Activated T-helper 1 cell treated with anti-CD3 and anti-CD28 coated beads, Interleukin-12 subunit alpha, Interleukin-12 subunit beta, Interleukin-2, Interleukin-4 antibody, amounts not matched to agents 30 ng/mL and 10 ng/mL and 1 ng/mL, durations not matched to agents 14 hours and 24 hours and 36 hours (primary cell): Measurements from ENCODE around the gene CHMP4B. TPM values are rescaled to one million over a fixed set of nuclear protein-coding genes. Genes with fewer than 3 reads are reported as not detected.

Experiments used
- DNase-seq: peaks from one replicate; pipeline ENCODE4 v3.0.0; 2021; ENCODE audit warnings: low spot score
- H3K27ac Mint-ChIP-seq: one replicate; pipeline ENCODE4 v1.8.0; 2021; ENCODE audit warnings: mild to moderate bottlenecking, mixed read lengths
- H3K27me3 Mint-ChIP-seq: one replicate; pipeline ENCODE4 v1.8.0; 2022; ENCODE audit warnings: mild to moderate bottlenecking, moderate library complexity, mixed read lengths; ENCODE audit not compliant: insufficient read depth
- H3K36me3 Mint-ChIP-seq: one replicate; pipeline ENCODE4 v1.8.0; 2021; ENCODE audit warnings: low read depth, mixed read lengths
- H3K4me1 Mint-ChIP-seq: one replicate; pipeline ENCODE4 v1.8.0; 2021; ENCODE audit warnings: low read depth, mixed read lengths
- H3K4me3 Mint-ChIP-seq: one replicate; pipeline ENCODE4 v1.8.0; 2021; ENCODE audit warnings: mild to moderate bottlenecking, moderate library complexity, mixed read lengths
- H3K9me3 Mint-ChIP-seq: one replicate; pipeline ENCODE4 v1.8.0; 2021; ENCODE audit warnings: mixed read lengths
- intact Hi-C: fragments of 100-400 bp; cut with micrococcal nuclease; formaldehyde crosslinking; loops from one replicate; pipeline ENCODE4 v1.15.1; 2024
- total RNA-seq: library from RNA; stranded (reverse); gene quantifications from 2 replicates; pipeline ENCODE4 v1.2.3, GENCODE V29; 2022

CHMP4B gene
- total RNA-seq, 1 donor from 2014 or later, result 94.5 TPM

DNA sequence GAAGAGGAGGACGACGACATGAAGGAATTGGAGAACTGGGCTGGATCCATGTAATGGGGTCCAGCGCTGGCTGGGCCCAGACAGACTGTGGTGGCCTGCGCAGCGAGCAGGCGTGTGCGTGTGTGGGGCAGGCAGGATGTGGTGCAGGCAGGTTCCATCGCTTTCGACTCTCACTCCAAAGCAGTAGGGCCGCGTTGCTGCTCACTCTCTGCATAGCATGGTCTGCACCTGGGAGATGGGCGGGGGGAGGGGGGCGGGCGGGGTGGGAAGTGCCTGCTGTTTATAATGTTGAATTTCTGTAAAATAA, 42.3 kb downstream of the CHMP4B start:
- Mint-ChIP-seq H3K27ac (peak overlapping the region; percentile 87), H3K9me3 (no peaks in the 10 kb centered on the region), H3K36me3 (peaks cover 72% of the 10 kb centered on the region), H3K27me3 (no peaks in the 10 kb centered on the region), H3K4me1 (peaks cover 69% of the 10 kb centered on the region), H3K4me3 (peak overlapping the region; percentile 41)
- DNase-seq, result peak; percentile 20
- intact Hi-C loops, result no loop called here

DNA sequence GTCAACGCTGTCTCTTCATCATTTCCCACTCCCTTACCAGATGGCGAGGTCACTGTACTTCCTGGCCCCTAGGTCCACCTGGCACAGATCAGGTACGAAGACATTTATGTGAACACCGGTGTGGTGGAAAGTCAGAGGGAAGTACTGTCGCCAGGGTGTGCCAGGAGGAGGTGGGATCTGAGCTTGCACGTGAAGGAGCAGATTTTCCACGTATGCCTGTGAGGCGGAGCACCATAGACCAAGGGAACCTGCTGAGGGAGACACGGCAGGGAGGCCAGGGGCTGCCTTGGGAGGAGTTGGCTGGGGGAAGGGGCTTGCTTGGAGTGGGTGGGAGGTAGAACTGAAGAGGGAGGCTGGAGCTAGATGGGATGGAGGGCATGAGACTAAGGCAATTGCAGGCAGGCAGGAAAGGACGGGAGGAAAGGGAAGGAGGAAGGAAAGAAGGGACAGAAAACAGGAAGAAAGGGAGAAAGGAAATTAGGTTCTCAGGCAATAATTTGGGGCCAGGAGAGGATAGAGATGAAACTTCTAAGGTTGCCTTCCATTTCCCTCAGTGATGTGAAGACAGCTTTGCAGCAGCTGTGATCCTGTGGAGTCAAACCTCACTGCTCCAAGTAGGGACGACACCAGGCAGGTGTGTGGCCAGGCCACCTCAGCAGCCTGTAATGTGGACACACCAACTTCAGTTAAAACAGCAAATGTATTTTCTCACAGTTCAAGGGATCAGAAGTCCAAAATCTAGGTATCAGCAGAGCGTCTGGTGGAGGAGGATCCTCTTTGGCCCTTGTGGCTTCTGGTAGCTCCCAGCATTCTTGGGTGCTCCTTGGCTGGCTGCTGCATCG, 46.8 kb downstream of the CHMP4B start:
- intact Hi-C loops, result no loop called here

GRCh38 chr20:33858666-33859065, 47.5 kb downstream of the CHMP4B start:
- Mint-ChIP-seq H3K4me3 (peak overlapping the region; percentile 43), H3K36me3 (peaks cover 35% of the 10 kb centered on the region), H3K27me3 (no peaks in the 10 kb centered on the region), H3K27ac (peak overlapping the region; percentile 84), H3K9me3 (no peaks in the 10 kb centered on the region), H3K4me1 (peaks cover 45% of the 10 kb centered on the region)
- intact Hi-C loops, result no loop called here
- DNase-seq, result no peak

More for the DNA sequence above, 46.8 kb downstream of the CHMP4B start:
- H3K4me1 Mint-ChIP-seq, result peaks cover 52% of the 10 kb centered on the region
- H3K36me3 Mint-ChIP-seq, result peaks cover 41% of the 10 kb centered on the region
- peak overlapping the region; percentile 85 for H3K27ac Mint-ChIP-seq
- no peak overlapping the region for H3K4me3 Mint-ChIP-seq
- H3K9me3 Mint-ChIP-seq, result no peaks in the 10 kb centered on the region
- no peak for DNase-seq
- H3K27me3 Mint-ChIP-seq, result no peaks in the 10 kb centered on the region

GRCh38 chr20:33859157-33859695, 48.1 kb downstream of the CHMP4B start:
- Mint-ChIP-seq H3K27me3 (no peaks in the 10 kb centered on the region), H3K27ac (peak overlapping the region; percentile 84), H3K36me3 (peaks cover 30% of the 10 kb centered on the region), H3K9me3 (no peaks in the 10 kb centered on the region), H3K4me3 (peak overlapping the region; percentile 43), H3K4me1 (peaks cover 40% of the 10 kb centered on the region)
- intact Hi-C loops, result no loop called here
- DNase-seq, result peak; percentile 38

GRCh38 chr20:33859751-33860150, 48.6 kb downstream of the CHMP4B start:
- H3K27ac Mint-ChIP-seq, result peak overlapping the region; percentile 84
- DNase-seq, result no peak
- H3K4me3 Mint-ChIP-seq, result peak overlapping the region; percentile 43

DNA sequence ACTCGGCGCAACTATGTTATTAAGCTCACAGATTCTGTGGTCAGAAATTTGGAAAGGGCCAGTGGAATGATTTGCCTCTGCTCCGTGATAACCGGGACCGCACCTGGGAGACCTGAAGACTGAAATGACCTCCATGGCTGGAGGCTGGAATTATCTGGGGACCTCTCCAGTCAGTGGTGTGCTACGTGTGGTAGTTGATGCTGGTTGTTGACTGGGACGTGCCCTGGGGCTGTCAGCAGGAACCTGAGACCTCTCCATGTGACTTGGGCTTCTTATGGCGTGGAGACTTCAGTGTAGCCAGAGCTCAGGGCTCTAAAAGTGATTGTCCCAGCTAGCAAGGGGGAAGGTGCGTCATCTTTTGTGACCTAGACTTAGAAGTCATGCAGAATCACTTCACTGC, 50.3 kb downstream of the CHMP4B start:
- Mint-ChIP-seq H3K4me1 (peaks cover 31% of the 10 kb centered on the region), H3K9me3 (no peaks in the 10 kb centered on the region), H3K27ac (no peak overlapping the region), H3K36me3 (peaks cover 17% of the 10 kb centered on the region), H3K4me3 (no peak overlapping the region), H3K27me3 (peaks cover 1% of the 10 kb centered on the region)
- intact Hi-C loops, result no loop called here
- no peak for DNase-seq

More at GRCh38 chr20:33859751-33860150, 48.6 kb downstream of the CHMP4B start:
- no peaks in the 10 kb centered on the region for H3K9me3 Mint-ChIP-seq
- H3K4me1 Mint-ChIP-seq, result peaks cover 34% of the 10 kb centered on the region
- no peaks in the 10 kb centered on the region for H3K27me3 Mint-ChIP-seq
- intact Hi-C loops, result no loop called here
- H3K36me3 Mint-ChIP-seq, result peaks cover 25% of the 10 kb centered on the region

GRCh38 chr20:33862709-33863403, 51.7 kb downstream of the CHMP4B start:
- H3K9me3 Mint-ChIP-seq, result no peaks in the 10 kb centered on the region

DNA sequence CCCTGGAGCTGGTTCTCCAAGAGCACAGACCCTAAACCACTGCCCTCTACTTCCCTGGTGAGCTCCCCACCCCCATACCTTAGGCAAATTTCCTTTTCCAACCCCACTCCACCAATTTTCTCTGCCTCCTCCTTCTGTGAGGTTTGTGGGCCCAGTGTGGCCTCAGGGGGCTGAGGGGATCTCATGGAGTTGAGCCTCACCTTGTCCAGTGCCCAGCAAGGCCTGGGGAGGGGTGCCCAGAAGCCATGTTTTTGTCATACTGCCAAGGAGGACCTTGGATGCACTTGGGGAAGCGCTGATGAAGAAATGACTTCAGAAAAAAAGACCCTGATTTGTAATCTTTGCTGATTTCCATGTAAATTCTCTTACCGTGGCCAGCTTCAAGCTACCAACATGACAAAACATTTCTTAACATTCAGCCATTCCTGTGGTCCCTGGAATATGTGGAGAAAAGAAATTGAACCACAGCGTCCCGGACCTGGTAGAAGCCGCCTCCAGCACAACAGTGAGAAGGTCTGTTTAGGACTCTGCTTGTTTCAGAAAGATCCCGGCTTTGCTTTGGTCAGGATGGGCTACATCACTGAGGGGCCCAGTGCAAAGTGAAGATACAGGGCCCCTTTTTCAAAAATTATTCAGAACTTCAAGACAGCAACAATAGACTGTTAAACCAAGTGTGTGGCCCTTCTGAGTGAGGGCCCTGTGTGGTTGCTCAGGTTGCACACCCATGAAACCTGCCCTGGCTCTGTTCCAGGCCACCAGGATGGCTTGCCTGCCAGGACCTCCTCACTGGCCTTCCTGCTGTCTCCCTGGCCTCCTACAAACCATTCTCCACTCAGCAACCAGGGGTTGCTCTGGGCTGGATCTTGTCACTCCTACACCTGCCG, 52.5 kb downstream of the CHMP4B start:
- no peak overlapping the region for H3K4me3 Mint-ChIP-seq
- H3K9me3 Mint-ChIP-seq, result no peaks in the 10 kb centered on the region
- intact Hi-C loops, result loop anchor here (1.0 kb wide), 1 partner anchor 266 kb away; no protein-coding TSS in a partner anchor
- H3K4me1 Mint-ChIP-seq, result peaks cover 17% of the 10 kb centered on the region
- H3K27me3 Mint-ChIP-seq, result peaks cover 1% of the 10 kb centered on the region
- no peak overlapping the region for H3K27ac Mint-ChIP-seq
- DNase-seq, result no peak
- peaks cover 3% of the 10 kb centered on the region for H3K36me3 Mint-ChIP-seq

More at GRCh38 chr20:33862709-33863403, 51.7 kb downstream of the CHMP4B start:
- Mint-ChIP-seq H3K4me1 (peaks cover 26% of the 10 kb centered on the region), H3K4me3 (no peak overlapping the region), H3K27me3 (peaks cover 1% of the 10 kb centered on the region), H3K36me3 (peaks cover 7% of the 10 kb centered on the region), H3K27ac (no peak overlapping the region)
- intact Hi-C loops, result loop anchor here (1.0 kb wide), 1 partner anchor 266 kb away; no protein-coding TSS in a partner anchor
- no peak for DNase-seq

- Mint-ChIP-seq H3K4me1 (peaks cover 10% of the 10 kb centered on the region), H3K27me3 (peaks cover 1% of the 10 kb centered on the region), H3K27ac (no peak overlapping the region), H3K4me3 (no peak overlapping the region), H3K36me3 (peaks cover 2% of the 10 kb centered on the region), H3K9me3 (no peaks in the 10 kb centered on the region)
- intact Hi-C loops, result no loop called here
- DNase-seq, result no peak
Measured at GRCh38 chr20:33864324-33864963, 53.3 kb downstream of the CHMP4B start.

DNA sequence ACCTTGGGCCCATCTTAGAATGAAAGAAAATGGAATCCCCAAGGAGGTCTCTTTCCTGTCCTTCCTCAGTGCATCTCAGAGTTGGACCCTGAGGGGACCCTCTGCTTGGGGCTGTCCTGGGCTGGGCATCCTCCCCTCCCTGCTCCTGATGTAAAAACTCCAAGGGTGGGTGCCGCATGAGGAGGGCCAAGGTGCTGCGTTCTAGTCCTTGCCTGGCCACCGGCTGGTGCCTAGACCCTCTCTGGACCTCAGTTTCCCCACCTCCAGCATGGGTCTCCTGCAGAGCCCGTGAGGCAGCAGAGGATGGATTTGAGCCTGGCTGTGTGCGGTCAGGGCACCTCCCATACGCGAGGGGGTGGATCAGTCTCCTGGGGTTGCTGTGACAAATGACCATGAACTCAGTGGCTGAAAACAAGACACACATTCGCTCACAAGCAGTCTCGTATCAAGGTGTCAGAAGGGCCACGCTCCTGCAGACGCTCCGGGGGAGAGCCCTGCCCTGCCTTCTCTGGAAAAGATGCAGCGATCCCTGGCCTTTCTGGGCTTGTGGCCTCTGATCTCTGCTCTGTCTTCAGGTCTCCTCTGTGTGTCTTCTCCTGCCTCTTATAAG, 54.7 kb downstream of the CHMP4B start:
- intact Hi-C loops, result no loop called here
- DNase-seq, result no peak
- Mint-ChIP-seq H3K4me3 (no peak overlapping the region), H3K4me1 (peaks cover 4% of the 10 kb centered on the region), H3K27ac (no peak overlapping the region), H3K36me3 (no peaks in the 10 kb centered on the region), H3K9me3 (no peaks in the 10 kb centered on the region), H3K27me3 (peaks cover 1% of the 10 kb centered on the region)

GRCh38 chr20:33866398-33867100, 55.4 kb downstream of the CHMP4B start:
- Mint-ChIP-seq H3K4me3 (no peak overlapping the region), H3K9me3 (no peaks in the 10 kb centered on the region), H3K4me1 (peaks cover 2% of the 10 kb centered on the region), H3K27ac (no peak overlapping the region), H3K36me3 (no peaks in the 10 kb centered on the region), H3K27me3 (peaks cover 1% of the 10 kb centered on the region)
- no peak for DNase-seq
- intact Hi-C loops, result no loop called here
